ENCODE results near the gene METTL1.

METTL1 gene

DNA sequence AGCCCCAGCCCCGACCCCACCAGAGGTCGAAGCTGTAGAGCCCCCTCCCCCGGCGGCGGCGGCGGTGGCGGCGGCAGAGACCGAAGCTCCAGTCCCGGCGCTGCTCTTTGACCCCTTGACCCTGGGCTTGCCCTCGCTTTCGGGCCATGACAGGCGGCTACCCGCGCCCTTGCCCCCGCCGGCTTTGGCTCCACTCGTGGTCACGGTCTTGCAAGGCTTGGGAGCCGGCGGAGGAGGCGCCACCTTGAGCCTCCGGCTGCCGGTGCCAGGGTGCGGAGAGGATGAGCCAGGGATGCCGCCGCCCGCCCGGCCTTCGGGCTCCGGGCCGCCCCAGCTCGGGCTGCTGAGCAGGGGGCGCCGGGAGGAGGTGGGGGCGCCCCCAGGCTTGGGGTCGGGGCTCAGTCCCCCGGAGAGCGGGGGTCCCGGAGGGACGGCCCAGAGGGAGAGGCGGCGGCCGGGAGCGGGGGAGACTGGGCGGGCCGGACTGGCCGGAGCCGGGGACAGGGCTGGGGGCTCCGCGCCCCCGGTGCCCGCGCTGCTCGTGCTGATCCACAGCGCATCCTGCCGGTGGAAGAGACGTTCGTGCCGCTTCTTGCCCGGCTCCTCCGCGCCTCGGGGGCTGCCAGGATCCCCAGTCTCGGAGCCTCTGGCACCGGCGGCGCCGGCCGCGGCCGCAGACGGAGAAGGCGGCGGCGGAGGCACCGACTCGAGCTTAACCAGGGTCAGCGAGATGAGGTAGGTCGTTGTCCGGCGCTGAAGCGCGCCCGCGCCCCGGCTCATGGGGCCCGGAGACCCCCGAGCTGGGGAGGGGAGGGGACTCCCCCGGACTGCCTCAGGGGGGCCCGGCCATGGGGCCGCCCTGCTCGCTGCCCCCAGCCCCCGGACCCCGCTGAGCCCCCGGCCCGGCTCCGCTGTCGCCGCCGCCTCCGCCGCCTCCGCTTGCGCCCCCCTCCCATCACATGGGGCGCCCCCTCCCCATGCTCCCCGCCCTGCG lies 34.1 kb downstream of the METTL1 start:
- DNase-seq (ENCODE audit: low read depth in 2 of 2) = no peak

DNA sequence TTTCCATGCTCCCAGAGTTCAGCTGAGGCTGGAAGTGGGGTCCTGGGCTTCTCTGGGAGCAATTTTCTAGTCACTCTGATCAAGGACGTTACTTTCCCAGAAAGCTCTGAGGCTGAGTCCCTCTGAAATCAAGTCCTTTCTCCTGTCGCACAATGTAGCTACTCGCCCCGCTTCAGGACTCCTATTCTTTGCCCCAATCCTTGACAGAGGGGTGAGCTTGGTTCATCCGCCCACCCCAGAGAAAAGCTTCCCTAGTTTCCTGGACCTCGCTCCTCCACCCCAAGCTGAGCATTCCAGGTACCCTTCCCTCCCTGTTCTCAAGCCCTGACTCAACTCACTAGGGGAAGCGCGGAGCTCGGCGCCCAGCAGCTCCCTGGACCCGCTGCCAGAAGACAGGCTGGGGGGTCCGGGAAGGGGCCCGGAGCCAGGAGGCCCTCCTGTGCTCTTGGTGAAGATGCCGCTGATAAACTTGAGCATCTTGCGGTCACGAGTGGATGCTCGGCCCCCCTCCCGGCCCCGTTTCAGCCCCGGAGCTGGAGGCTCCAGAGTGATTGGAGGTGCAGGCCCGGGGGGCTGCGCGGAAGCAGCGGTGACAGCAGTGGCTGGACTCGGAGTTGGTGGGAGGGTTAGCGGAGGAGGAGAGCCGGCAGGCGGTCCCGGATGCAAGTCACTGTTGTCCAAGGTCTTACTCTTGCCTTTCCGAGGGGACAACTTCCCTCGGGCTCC lies 35.0 kb downstream of the METTL1 start:
- no peak for DNase-seq (ENCODE audit: low read depth in 2 of 2)

DNA sequence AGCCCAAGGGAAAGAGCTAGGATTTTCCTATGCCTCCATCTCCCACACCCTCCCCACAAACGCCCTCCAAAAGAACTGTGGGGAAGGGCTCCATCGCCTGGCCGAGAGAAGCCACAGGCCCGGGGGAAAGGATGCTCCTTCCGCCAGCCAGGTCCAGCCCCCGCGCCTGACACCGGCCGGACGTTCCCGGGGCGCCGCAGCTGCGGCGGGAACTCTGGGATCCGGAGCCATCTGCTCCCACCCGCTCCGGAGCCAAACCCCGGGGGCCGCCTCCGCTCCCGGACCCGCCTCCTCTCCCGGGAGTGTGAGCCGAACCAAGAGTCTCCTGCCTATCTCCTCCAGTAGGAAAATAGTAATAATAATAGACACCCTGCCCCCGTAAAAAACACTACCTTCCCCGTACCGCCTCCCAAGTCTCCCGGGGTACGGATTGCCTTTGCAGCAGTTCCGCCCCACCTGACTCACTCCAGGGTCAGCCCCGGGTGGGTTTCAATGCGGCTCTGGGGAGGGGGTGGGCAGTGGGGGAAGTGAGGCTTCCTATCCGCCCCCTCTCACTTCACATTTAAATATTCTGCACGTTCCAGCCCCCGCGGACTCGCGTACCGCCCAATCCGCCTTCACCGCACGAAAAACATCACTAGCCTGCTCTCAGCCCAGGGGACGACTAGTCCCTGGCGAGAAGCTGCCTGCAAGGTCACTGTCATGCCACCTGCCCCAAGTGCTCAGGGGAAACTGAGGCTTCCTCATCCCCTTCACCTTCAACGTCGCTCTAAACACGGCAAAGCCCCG lies 35.8 kb downstream of the METTL1 start:
- DNase-seq (ENCODE audit: low read depth in 2 of 2) = no peak

DNA sequence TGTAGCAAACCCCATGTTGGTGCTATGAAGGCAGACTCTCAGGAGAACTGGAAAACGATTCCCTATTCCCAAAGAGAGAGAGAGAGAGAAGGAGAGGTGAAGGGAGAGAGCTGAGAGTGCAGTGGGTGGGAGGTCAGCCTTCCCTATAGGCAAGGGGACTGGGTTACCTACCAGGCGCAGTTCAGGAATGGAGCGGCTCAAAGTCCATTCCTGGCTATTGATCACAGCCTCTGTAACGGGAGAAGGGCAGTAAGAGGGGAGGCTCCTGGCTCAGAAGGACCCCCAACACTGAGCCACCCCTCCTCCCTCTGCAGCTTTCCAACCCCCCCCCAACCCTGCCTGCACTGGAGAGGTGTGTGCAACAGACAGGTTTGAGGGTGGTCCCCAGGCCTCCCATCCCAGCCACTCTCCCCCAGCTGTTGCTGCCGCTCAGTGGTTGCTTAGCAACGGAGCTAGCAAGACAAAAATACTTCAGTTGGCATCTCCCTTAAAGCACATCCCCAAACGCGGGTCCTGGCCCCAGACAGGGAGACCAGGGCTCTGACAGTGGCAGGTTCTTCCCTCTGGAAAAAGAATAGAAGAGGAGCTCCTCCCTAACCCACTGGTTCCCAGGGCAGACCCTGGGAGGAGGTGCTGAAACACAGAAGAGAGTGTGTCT lies 36.6 kb downstream of the METTL1 start:
- DNase-seq (ENCODE audit: low read depth in 2 of 2) = no peak

DNA sequence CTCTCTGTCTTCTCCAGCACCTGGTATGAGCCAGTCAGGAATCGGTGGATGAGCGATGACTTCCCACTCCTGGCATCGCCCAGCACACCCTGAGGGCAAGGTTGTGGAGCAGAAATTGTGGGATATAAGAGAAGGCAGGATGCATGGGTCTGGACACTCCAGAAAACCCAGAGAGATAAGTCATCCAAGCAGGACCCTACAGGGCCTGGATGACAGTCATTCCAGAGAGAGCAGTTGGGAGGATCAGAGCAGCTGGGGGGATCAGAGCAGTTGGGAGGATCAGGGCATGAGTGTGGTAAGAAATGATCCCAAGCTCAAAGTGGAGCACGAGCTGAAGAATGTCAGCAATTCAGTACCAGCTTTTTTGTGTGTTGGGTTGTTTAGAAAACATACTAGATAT lies 37.3 kb downstream of the METTL1 start:
- no peak for DNase-seq (ENCODE audit: low read depth in 2 of 2)

DNA sequence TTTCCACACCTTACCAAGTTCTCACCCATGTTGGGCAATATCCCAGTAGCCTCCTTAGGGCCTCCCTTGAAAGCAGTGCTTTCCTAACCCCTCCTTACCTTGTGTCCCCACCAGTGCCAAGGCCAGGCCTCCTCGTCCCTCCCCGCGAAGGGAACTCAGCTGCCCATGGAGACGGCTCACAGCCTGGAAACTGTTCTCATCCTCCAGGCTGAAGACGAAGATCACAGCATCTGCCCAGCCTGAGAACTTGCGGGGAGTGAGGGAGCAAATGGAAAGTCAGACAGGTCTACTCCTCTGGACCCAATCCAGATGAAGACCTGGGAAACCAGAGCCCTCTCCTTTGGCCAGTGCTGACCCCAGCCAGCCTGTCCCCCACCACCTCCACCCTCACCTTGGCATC lies 38.0 kb downstream of the METTL1 start:
- no peak for DNase-seq (ENCODE audit: low read depth in 2 of 2)

DNA sequence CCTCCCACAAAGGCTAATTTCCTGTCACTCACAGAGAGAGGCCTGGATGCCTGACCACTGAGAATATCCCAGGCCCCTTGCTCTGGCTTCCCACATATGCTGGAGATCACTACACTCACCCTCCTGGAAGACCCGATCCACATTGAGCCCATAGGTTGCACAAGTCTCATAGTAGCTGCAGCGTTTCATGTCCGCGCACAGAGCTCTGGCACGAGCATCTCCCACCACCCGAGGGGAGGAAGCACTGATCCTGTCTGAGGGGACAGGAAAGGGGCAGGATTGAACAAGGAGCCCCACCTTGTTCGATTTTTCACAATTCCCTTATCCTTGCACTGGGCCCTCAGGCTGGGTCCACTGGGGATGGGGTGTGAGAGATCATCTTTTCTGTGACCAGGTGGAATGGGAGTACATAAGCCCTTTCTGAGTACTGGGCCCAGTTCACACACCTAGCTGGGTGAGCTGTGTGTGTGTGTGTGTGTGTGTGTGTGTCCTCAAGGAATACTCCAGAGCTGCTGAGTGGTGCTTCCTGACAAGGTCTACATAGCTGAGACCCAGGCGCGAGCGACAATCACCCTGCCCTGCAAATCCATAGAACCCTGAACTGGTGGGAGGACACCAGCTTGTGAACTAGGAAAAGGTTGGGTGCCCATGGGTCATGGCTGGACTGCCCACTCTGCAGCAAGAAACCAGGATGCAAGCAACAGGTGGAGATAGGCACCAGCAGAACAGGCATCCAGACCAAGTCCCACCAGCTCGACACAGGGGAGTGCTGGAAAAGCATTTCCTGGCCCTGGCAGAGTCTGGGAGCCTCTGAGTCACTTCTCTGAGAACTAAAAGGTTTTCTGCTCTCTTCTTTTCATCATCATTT lies 38.9 kb downstream of the METTL1 start:
- no peak for DNase-seq (ENCODE audit: low read depth in 2 of 2)

DNA sequence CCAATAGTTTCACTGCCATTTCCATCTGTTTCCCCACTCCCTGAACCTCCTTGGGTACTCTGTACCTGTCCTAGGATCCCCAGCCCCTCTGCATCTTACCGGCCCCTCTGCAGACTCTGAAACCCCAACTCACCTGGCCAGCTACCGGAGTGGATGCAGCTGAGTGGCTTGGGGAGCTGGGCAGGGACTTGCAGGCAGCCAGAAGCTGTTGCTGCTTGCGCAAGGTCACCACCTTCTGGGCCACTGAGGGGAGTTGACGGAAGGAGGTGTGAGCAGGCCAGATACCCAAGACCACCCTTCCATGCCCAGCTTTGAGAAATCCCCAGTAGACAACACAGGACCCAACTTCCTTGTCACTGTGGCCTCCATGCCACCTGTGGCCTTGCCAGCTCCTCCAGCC lies 39.6 kb downstream of the METTL1 start:
- DNase-seq (ENCODE audit: low read depth in 2 of 2) = no peak

DNA sequence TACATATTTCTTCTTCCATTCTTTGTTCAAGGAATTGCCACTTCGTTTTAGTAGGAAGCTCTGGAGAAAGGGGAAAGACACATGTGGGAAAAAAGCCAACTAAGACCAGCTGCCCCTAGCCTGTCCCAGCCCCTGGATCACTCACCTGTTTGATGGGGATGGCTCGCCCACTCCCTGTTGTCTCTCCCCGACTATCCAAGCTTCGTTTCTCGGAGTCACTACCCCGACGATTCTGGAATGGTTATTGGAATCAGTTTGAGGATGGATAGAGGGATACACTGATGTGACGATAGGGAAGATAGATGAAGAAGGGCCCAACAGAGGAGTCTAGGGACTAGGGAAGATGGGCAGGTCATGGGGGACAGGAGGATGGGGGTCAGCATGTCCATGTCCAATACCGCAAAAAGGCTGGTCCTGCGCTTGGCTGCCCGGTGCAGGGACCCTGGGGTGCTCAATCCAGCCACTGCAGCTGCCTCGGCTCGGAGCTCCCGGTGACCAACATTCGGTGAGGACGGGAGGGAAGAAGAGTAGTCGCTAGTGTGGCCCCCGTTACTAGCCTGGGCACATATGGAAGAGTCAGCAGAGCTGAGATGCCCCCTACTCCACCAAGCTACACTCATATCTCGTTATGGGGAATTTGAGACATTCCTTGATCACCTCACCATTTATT lies 40.4 kb downstream of the METTL1 start:
- DNase-seq (ENCODE audit: low read depth in 2 of 2) = no peak

DNA sequence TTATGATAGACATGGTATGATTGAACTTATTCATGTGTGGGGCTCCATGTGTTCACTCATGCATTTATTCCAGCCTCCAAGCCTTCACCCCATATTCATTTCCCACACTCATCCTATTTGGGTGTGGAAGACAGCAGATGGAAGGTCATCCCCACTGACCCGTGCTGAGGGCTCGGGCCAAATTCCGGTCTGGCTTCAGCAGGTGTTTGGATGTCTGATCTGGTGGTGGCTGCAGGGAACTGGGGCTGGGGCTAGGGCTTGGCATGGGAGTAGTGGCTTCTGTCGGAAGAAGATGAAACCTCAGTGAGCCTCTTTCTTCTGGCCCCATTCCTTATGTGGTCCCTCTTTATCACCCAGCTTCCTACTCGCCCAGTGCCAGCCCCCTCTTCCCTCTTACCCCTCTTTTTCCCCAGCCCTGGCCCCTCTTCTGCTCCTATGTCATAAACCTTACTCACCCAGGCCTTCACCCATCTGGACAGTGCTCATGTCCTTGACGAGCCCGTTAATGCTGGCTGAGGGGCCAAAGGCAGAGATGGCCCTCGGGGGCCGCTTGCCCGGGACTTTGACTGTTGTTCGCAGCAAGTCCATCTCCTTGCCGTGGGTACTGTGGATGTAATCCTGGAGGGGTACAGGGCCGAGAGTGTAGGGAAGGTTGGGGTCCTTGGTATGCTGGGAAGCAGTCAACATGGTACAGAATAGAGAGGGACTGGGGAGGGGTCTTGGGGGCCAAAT lies 41.4 kb downstream of the METTL1 start:
- no peak for DNase-seq (ENCODE audit: low read depth in 2 of 2)

DNA sequence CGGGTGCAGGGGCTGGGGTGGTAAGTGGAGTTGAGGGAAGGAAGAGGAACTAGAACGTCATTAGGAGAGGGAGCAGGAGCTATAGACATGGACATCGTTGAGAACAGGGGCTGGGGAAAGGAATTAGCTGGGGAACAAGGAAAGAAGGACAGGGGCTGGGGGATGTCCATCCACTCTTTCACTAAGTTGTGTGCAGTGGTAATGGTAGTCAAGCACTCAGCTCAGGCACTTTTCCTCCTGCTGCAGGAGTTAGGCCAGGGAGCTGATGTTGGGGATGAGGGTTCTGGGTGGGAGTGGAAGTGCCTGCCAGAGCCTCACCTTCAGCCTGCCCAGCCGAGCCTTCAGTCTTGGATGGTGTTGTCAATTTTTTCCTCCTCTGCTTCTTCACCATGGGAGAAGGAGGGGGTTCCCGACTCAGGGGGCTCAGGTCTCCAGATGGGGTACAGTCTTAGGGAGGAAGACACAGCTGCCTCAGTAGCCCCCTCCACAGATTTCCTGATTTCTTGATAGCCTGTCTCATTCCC lies 42.5 kb downstream of the METTL1 start:
- DNase-seq (ENCODE audit: low read depth in 2 of 2) = no peak

DNA sequence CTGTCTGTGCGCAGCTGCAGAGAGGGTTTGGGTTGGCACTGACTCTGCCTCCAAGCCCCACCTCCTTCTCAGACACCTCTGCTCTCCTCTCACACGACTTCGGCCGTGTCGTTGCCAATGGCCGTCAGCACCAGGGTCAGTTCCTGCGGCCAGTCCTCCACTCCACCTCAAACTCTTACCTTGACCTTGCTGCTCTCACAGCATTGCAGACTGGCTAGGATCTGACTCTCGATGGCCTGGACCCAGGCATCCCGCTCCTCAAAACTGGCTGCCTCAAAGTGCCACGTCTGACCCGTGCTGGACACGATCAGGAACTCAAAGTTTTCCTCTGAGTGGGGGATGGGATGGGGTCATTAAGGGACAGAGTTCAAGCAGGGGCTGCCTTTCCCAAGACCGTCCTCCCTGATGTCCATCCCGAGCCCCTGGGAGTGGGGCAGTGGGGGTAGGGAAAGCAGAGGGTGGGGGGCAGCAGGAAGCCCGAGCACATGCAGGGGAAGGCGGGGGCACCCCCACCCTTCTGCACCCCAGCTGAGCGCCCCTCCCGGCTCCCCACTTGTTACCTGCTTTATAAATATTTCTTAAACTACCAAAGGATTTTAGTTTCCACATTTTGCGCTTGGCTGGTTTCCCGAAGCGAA lies 44.0 kb downstream of the METTL1 start:
- no peak for DNase-seq (ENCODE audit: low read depth in 2 of 2)

DNA sequence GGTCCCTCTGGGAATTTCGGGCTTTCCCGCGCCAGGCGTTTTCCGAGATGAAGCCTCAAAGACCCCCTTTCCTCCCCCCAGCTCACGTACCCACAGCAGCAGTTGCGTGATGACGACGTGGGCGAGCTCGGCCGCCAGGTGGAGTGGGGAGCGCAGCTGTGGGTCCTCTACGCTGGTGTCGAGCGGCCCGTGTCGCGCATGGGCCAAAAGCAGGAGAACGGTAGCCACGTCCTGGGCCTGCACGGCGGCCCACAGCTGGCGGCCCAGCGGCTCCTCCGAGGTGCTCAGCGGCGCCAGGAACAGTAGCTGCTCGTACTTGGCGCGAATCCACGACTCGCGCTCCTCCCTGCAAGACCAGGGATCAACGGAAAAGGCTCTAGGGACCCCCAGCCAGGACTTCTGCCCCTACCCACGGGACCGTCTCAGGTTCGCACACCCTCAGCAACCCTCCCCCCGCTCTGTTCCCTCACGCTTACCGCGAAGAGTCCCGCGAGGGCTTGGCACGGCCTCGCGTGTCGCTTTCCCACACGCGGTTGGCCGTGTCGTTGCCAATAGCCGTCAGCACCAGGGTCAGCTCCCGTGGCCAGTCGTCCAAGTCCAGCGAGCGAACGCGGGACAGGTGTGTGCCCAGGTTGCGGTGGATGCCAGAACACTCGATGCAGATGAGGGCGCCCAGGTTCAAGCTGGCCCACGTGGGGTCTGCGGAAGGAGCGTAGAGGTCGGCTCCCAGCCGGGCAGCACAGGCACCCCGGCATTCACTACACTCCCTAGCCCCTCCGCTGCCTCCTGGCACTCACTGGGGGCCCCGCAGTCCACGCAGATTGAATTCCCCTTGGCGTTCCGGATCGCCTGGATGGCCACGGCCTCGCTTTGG lies 44.8 kb downstream of the METTL1 start:
- no peak for DNase-seq (ENCODE audit: low read depth in 2 of 2)

DNA sequence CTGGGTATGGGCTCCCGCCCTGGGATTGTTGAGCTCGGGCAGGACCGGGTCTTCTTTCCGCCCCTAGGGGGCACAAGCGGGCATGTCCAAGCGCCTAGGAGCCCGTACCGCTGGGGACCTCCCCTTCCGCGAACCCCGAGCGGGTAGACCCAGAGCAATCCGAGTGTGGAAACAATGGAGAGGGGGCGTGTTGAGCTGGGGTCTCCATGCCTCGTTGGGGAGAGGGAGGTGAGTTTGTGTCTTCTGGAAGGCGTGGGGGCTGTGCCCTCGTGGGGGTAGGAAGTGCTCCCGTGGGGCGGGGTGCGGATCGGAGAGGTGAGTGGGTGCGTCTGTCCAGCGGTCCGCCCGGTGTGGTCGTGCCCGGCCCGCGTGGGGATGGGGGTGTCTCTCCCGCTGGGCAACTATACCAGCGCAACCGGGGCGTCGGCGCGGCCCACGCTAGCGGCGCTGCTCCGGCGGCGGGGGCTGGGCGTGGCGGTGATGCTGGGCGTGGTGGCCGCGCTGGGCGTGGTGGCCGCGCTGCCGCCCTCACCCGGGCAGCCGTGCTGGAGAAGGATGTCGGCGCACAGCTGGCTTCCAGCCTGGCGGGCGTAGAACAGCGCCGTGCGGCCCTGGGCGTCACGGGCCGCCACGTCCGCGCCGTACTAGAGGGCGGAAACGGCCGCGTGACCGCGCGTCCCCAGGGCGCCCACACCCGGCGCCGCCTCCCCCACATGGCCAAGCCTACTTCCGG lies 45.6 kb downstream of the METTL1 start:
- no peak for DNase-seq (ENCODE audit: low read depth in 2 of 2)

DNA sequence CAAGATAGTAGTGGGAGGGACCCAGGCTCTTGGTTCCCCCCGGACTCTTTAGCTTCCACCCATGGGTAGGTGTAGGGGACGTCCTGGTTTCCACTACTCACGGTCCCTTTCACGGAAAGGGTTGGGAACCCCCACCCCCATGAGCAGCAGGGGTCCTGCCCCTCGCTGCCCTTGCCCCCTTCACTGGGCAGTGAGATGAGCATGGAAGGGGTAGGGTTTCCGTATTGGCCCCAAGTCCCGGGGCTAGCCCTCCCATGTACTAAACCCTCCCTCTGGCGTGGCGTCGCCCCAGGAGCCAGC lies 46.1 kb downstream of the METTL1 start:
- DNase-seq (ENCODE audit: low read depth in 2 of 2) = no peak

DNA sequence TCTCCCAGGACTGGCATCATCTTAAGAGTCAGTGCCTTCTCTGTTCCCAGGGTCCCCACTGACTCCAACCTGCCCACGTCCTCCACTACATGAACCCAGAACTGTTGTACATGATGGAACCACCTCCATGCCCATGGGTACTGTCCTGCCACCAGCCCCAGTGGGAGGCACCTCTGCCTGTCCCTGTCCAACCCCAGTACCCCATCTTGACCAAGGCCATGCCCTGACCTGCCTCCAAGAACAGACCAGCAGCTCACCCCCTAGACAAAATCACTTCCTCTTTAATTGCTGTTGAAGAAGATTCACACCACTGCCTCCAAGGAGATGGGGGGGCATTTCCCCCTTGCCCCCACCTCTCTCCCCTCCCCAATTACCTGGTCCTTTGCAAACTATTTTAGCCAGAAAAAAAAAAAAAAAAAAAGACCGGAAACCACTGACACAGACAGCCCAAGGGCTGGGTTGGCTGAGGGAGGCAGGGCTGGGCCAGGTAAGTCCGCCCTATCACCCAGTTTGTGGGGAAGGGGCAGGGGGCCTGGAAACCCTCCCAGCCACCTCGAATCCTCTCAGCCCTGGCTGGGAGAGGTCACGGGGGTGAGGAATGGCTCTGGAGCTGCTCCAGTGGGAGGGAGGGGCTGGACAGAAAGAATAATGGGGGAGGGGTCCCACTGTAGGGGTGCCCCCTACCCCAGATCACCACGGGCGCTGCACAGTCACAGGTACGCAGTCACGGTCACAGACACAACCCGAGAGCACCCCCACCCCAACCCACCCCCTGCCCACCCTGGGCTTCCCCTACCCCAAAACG lies 46.8 kb downstream of the METTL1 start:
- no peak for DNase-seq (ENCODE audit: low read depth in 2 of 2)
